Progenitor cell of endocrine pancreas (in vitro differentiated cells): ENCODE data around the gene BAK1. TPM values are rescaled to one million over a fixed set of nuclear protein-coding genes. Genes with fewer than 3 reads are reported as not detected.
"Not testable (repeated sequence)": the region's sequence is repeated elsewhere in the genome, so short reads cannot be mapped to it uniquely, and the experiment has no call there.

Source experiments
- DNase-seq: peaks from one replicate; pipeline ENCODE4 v3.0.0; 2021; ENCODE audit warnings: low spot score; ENCODE audit not compliant: unreplicated experiment
- H3K27ac Mint-ChIP-seq: 2 replicates; pipeline ENCODE4 v1.8.0; 2021; ENCODE audit warnings: mild to moderate bottlenecking, moderate library complexity, mixed read lengths
- H3K27me3 Mint-ChIP-seq: 2 replicates; pipeline ENCODE4 v1.8.0; 2021; ENCODE audit warnings: mixed read lengths
- H3K36me3 Mint-ChIP-seq: 2 replicates; pipeline ENCODE4 v1.8.0; 2022; ENCODE audit warnings: mixed read lengths; ENCODE audit not compliant: insufficient read depth
- H3K4me1 Mint-ChIP-seq: 2 replicates; pipeline ENCODE4 v1.8.0; 2021; ENCODE audit warnings: low read depth, mixed read lengths
- H3K4me3 Mint-ChIP-seq: 2 replicates; pipeline ENCODE4 v1.8.0; 2021; ENCODE audit warnings: low read depth, mild to moderate bottlenecking, moderate library complexity, mixed read lengths
- H3K9me3 Mint-ChIP-seq: 2 replicates; pipeline ENCODE4 v1.8.0; 2021; ENCODE audit warnings: low read depth, mixed read lengths
- CTCF ChIP-seq: fragments of 200-600 bp; sonication (generic); IDR thresholded peaks from one replicate; pipeline ENCODE4 v1.5.0; 2021; ENCODE audit warnings: antibody characterized with exemption, mild to moderate bottlenecking; ENCODE audit not compliant: unreplicated experiment
- total RNA-seq: library from RNA; stranded (reverse); gene quantifications from 2 replicates; pipeline ENCODE4 v1.2.1, GENCODE V29; 2021

The BAK1 gene
- total RNA-seq, 1 donor from 2014 or later: 22.4 TPM

- H3K27me3 Mint-ChIP-seq: peaks cover 3% of the 10 kb centered on the region
- no peak for TF ChIP-seq CTCF
- H3K27ac Mint-ChIP-seq: no peak overlapping the region
- no peak for DNase-seq
- no peaks in the 10 kb centered on the region for H3K36me3 Mint-ChIP-seq
- H3K4me3 Mint-ChIP-seq: no peak overlapping the region
- peaks cover 2% of the 10 kb centered on the region for H3K4me1 Mint-ChIP-seq
- peaks cover 7% of the 10 kb centered on the region for H3K9me3 Mint-ChIP-seq
Observed at GRCh38 chr6:33600761-33601160, 20.7 kb upstream of the BAK1 start.

- Mint-ChIP-seq H3K4me3 (no peak overlapping the region), H3K4me1 (peaks cover 3% of the 10 kb centered on the region), H3K27ac (no peak overlapping the region), H3K36me3 (no peaks in the 10 kb centered on the region), H3K27me3 (peaks cover 3% of the 10 kb centered on the region), H3K9me3 (no peaks in the 10 kb centered on the region)
- no peak for TF ChIP-seq CTCF
- DNase-seq: no peak
Observed at GRCh38 chr6:33599413-33599938, 19.4 kb upstream of the BAK1 start.

- Mint-ChIP-seq H3K27ac (no peak overlapping the region), H3K9me3 (no peaks in the 10 kb centered on the region), H3K4me1 (peaks cover 5% of the 10 kb centered on the region), H3K27me3 (peaks cover 3% of the 10 kb centered on the region), H3K36me3 (no peaks in the 10 kb centered on the region), H3K4me3 (no peak overlapping the region)
- TF ChIP-seq CTCF: no peak
- no peak for DNase-seq
Observed at GRCh38 chr6:33597551-33598322, 17.7 kb upstream of the BAK1 start.

- peaks cover 12% of the 10 kb centered on the region for H3K4me1 Mint-ChIP-seq
- H3K27ac Mint-ChIP-seq, H3K4me3 Mint-ChIP-seq: not testable (repeated sequence)
Observed at GRCh38 chr6:33596894-33597293, 16.8 kb upstream of the BAK1 start.

GRCh38 chr6:33595001-33595846 is 15.1 kb upstream of the BAK1 start:
- H3K36me3 Mint-ChIP-seq: no peaks in the 10 kb centered on the region
- H3K27me3 Mint-ChIP-seq: peaks cover 3% of the 10 kb centered on the region
- no peaks in the 10 kb centered on the region for H3K9me3 Mint-ChIP-seq
- peaks cover 21% of the 10 kb centered on the region for H3K4me1 Mint-ChIP-seq
- no peak overlapping the region for H3K27ac Mint-ChIP-seq
- TF ChIP-seq CTCF: no peak
- DNase-seq: no peak
- H3K4me3 Mint-ChIP-seq: no peak overlapping the region

More at GRCh38 chr6:33596894-33597293, 16.8 kb upstream of the BAK1 start:
- not testable (repeated sequence) for H3K27me3 Mint-ChIP-seq, H3K9me3 Mint-ChIP-seq, DNase-seq, H3K36me3 Mint-ChIP-seq
